GM19238 (cell line): Measurements from ENCODE around the gene ITGBL1.
A peak's percentile ranks its signal among the peaks of the same experiment; 100 is the strongest.

ENCODE experiments used
- DNase-seq: peaks from one replicate; pipeline ENCODE4 v3.0.0; 2011; ENCODE audit warnings: low spot score; ENCODE audit not compliant: insufficient read length

The ITGBL1 gene

GRCh38 chr13:101626925-101627555 lies 174.6 kb downstream of the ITGBL1 start:
- DNase-seq, result peak; percentile 13

GRCh38 chr13:101627556-101627943 lies 175.1 kb downstream of the ITGBL1 start:
- DNase-seq, result no peak

GRCh38 chr13:101628900-101629299 lies 176.4 kb downstream of the ITGBL1 start:
- no peak for DNase-seq

GRCh38 chr13:101631395-101631794 lies 178.9 kb downstream of the ITGBL1 start:
- no peak for DNase-seq

- no peak for DNase-seq
Observed at GRCh38 chr13:101634142-101634541, 181.7 kb downstream of the ITGBL1 start.

- DNase-seq, result no peak
Observed at GRCh38 chr13:101639711-101640110, 187.2 kb downstream of the ITGBL1 start.

- no peak for DNase-seq
Observed at GRCh38 chr13:101640788-101641400, 188.4 kb downstream of the ITGBL1 start.

- no peak for DNase-seq
Observed at GRCh38 chr13:101645871-101646270, 193.4 kb downstream of the ITGBL1 start.

- no peak for DNase-seq
Observed at GRCh38 chr13:101647760-101648159, 195.3 kb downstream of the ITGBL1 start.

GRCh38 chr13:101648766-101649487 lies 196.5 kb downstream of the ITGBL1 start:
- DNase-seq, result no peak

- DNase-seq, result no peak
Observed at GRCh38 chr13:101649488-101650126, 197.1 kb downstream of the ITGBL1 start.

GRCh38 chr13:101654883-101655282 lies 202.4 kb downstream of the ITGBL1 start:
- DNase-seq, result no peak

GRCh38 chr13:101655435-101655834 lies 203.0 kb downstream of the ITGBL1 start:
- no peak for DNase-seq

GRCh38 chr13:101660711-101661110 lies 208.2 kb downstream of the ITGBL1 start:
- DNase-seq, result no peak

- DNase-seq, result no peak
Observed at GRCh38 chr13:101661839-101662238, 209.4 kb downstream of the ITGBL1 start.

- no peak for DNase-seq
Observed at GRCh38 chr13:101673360-101674105, 221.1 kb downstream of the ITGBL1 start.

- no peak for DNase-seq
Observed at GRCh38 chr13:101681834-101682233, 229.4 kb downstream of the ITGBL1 start.

- no peak for DNase-seq
Observed at GRCh38 chr13:101686003-101686402, 233.5 kb downstream of the ITGBL1 start.

GRCh38 chr13:101690871-101691270 lies 238.4 kb downstream of the ITGBL1 start:
- DNase-seq, result no peak

GRCh38 chr13:101691341-101691860 lies 238.9 kb downstream of the ITGBL1 start:
- DNase-seq, result no peak

GRCh38 chr13:101695870-101696516 lies 243.5 kb downstream of the ITGBL1 start:
- DNase-seq, result no peak
